ENCODE measurements around the gene BMPR1B.

- TF ChIP-seq CTCF (IDR thresholded peaks at IDR 0.05) (no peak), POLR2AphosphoS5 (IDR thresholded peaks at IDR 0.05; ENCODE audit: low read depth, low read length) (no peak), TCF7L2 (IDR thresholded peaks at IDR 0.05; ENCODE audit: low read depth, low read length) (no peak), REST (IDR thresholded peaks at IDR 0.05; ENCODE audit: insufficient read depth in 1 of 2, low read depth in 2 of 2, low read length in 1 of 2) (no peak)
Observed at GRCh38 chr4:95050980-95051701, 293.4 kb downstream of the BMPR1B start.
